WTC11 (cell line): ENCODE measurements around the gene ADAM8. TPM values are rescaled to one million over a fixed set of nuclear protein-coding genes. Genes with fewer than 3 reads are reported as not detected.

ENCODE experiments used
- ATAC-seq: fragments of 200-7000 bp; cut with Tn5 transposase; 2 replicates; pipeline ENCODE4 v1.10.0; 2021; ENCODE audit warnings: mild to moderate bottlenecking, moderate library complexity
- CTCF ChIA-PET: fragments of 300-600 bp; sonication (Branson Sonifier 250); formaldehyde crosslinking; loops from one replicate; lab custom pipeline; 2021; ENCODE audit warnings: antibody characterized with exemption; lab: Charles Lee
- POLR2A ChIA-PET: fragments of 350-600 bp; sonication (Branson Sonifier 250); formaldehyde crosslinking; loops from one replicate; lab custom pipeline; 2021; ENCODE audit warnings: antibody characterized with exemption; lab: Charles Lee
- DNase-seq: peaks from one replicate; pipeline ENCODE4 v3.0.0; 2021; ENCODE audit warnings: low spot score
- H3K27ac Mint-ChIP-seq: 2 replicates; pipeline ENCODE4 v1.8.0; 2021; ENCODE audit warnings: mixed read lengths
- H3K27me3 Mint-ChIP-seq: 2 replicates; pipeline ENCODE4 v1.8.0; 2021; ENCODE audit warnings: low read depth, mild to moderate bottlenecking, moderate library complexity, mixed read lengths
- H3K36me3 Mint-ChIP-seq: 2 replicates; pipeline ENCODE4 v1.8.0; 2021; ENCODE audit warnings: mixed read lengths
- H3K4me1 Mint-ChIP-seq: 2 replicates; pipeline ENCODE4 v1.8.0; 2022; ENCODE audit warnings: mixed read lengths
- H3K4me3 Mint-ChIP-seq: 2 replicates; pipeline ENCODE4 v1.8.0; 2021; ENCODE audit warnings: mild to moderate bottlenecking, moderate library complexity, mixed read lengths
- H3K9me3 Mint-ChIP-seq: 2 replicates; pipeline ENCODE4 v1.8.0; 2021; ENCODE audit warnings: mixed read lengths
- AFF4 ChIP-seq: sonication (generic); formaldehyde crosslinking; IDR thresholded peaks from 2 replicates; pipeline ENCODE4 v1.8.1; 2023; ENCODE audit warnings: mild to moderate bottlenecking, missing genetic modification reagents, borderline replicate concordance
- ATF1 ChIP-seq: sonication (generic); formaldehyde crosslinking; IDR thresholded peaks from 2 replicates; pipeline ENCODE4 v1.8.1; 2023; ENCODE audit warnings: mild to moderate bottlenecking, moderate library complexity, missing genetic modification reagents
- E2F1 ChIP-seq: sonication (generic); formaldehyde crosslinking; IDR thresholded peaks from 2 replicates; pipeline ENCODE4 v1.8.0; 2022; ENCODE audit warnings: mild to moderate bottlenecking, missing genetic modification reagents
- E2F4 ChIP-seq: sonication (generic); formaldehyde crosslinking; IDR thresholded peaks from 2 replicates; pipeline ENCODE4 v1.8.1; 2022; ENCODE audit warnings: low read depth, mild to moderate bottlenecking, moderate library complexity, missing genetic modification reagents, borderline replicate concordance
- ELF4 ChIP-seq: sonication (generic); formaldehyde crosslinking; IDR thresholded peaks from 2 replicates; pipeline ENCODE4 v1.8.1; 2022; ENCODE audit warnings: low read depth, mild to moderate bottlenecking, moderate library complexity, missing genetic modification reagents
- ETV6 ChIP-seq: sonication (generic); formaldehyde crosslinking; IDR thresholded peaks from 2 replicates; pipeline ENCODE4 v1.8.1; 2022; ENCODE audit warnings: mild to moderate bottlenecking, missing genetic modification reagents
- FOXK1 ChIP-seq: sonication (generic); formaldehyde crosslinking; IDR thresholded peaks from 2 replicates; pipeline ENCODE4 v1.8.0; 2022; ENCODE audit warnings: mild to moderate bottlenecking, moderate library complexity, missing genetic modification reagents
- IRF2 ChIP-seq: sonication (generic); formaldehyde crosslinking; IDR thresholded peaks from 2 replicates; pipeline ENCODE4 v1.8.0; 2022; ENCODE audit warnings: low read depth, missing genetic modification reagents, borderline replicate concordance
- MLX ChIP-seq: sonication (generic); formaldehyde crosslinking; IDR thresholded peaks from 2 replicates; pipeline ENCODE4 v1.8.1; 2023; ENCODE audit warnings: mild to moderate bottlenecking, missing genetic modification reagents, moderate library complexity
- NR3C1 ChIP-seq: sonication (generic); formaldehyde crosslinking; conservative IDR thresholded peaks from 2 replicates; pipeline ENCODE4 v1.8.1; 2023; ENCODE audit warnings: low read depth, mild to moderate bottlenecking, missing genetic modification reagents
- PRDM15 ChIP-seq: sonication (generic); formaldehyde crosslinking; IDR thresholded peaks from 2 replicates; pipeline ENCODE4 v1.8.0; 2022; ENCODE audit warnings: missing genetic modification reagents
- RELA ChIP-seq: sonication (generic); formaldehyde crosslinking; IDR thresholded peaks from 2 replicates; pipeline ENCODE4 v1.8.1; 2022; ENCODE audit warnings: missing genetic modification reagents, mild to moderate bottlenecking, borderline replicate concordance
- SP1 ChIP-seq: sonication (generic); formaldehyde crosslinking; conservative IDR thresholded peaks from 2 replicates; pipeline ENCODE4 v1.8.1; 2022; ENCODE audit warnings: missing genetic modification reagents
- STAT6 ChIP-seq: sonication (generic); formaldehyde crosslinking; conservative IDR thresholded peaks from 2 replicates; pipeline ENCODE4 v1.8.1; 2023; ENCODE audit warnings: mild to moderate bottlenecking, low read depth, missing genetic modification reagents, moderate library complexity
- TEAD1 ChIP-seq: sonication (generic); formaldehyde crosslinking; IDR thresholded peaks from 2 replicates; pipeline ENCODE4 v1.8.0; 2022; ENCODE audit warnings: mild to moderate bottlenecking, missing genetic modification reagents
- ZNF138 ChIP-seq: sonication (generic); formaldehyde crosslinking; conservative IDR thresholded peaks from 2 replicates; pipeline ENCODE4 v1.8.1; 2022; ENCODE audit warnings: mild to moderate bottlenecking, moderate library complexity, missing genetic modification reagents
- ZNF423 ChIP-seq: fragments of 250-450 bp; sonication (Bioruptor Pico); IDR thresholded peaks from 2 replicates; pipeline ENCODE4 v2.1.2; 2022; ENCODE audit warnings: mild to moderate bottlenecking, moderate library complexity
- ZNF425 ChIP-seq: fragments of 250-450 bp; sonication (Bioruptor Pico); conservative IDR thresholded peaks from 2 replicates; pipeline ENCODE4 v1.9.0; 2021; ENCODE audit warnings: mild to moderate bottlenecking
- ZSCAN18 ChIP-seq: fragments of 250-450 bp; sonication (Bioruptor Pico); IDR thresholded peaks from 2 replicates; pipeline ENCODE4 v2.1.2; 2022; ENCODE audit warnings: mild to moderate bottlenecking, moderate library complexity
- total RNA-seq: library from RNA; stranded (reverse); gene quantifications from 3 replicates; pipeline ENCODE4 v1.2.3, GENCODE V29; 2021

ADAM8 gene
- total RNA-seq, 1 experiment from 2014 or later = 7.2 TPM

- DNase-seq (no peak), ATAC-seq (no peak)
- Mint-ChIP-seq H3K9me3 (no peaks in the 10 kb centered on the region), H3K4me1 (0 out of 2 replicates have a peak, but pooled peaks cover 4% of the 10 kb centered on the region), H3K4me3 (no peak overlapping the region), H3K36me3 (no peaks in the 10 kb centered on the region), H3K27me3 (peaks cover 19% of the 10 kb centered on the region), H3K27ac (no peak overlapping the region)
- ChIA-PET POLR2A (interaction anchor here (0.6 kb wide), 1 partner anchor 14 kb away, joined by 3 read pairs; no protein-coding TSS in a partner anchor), CTCF (interaction anchor here (1.0 to 1.6 kb wide), 2 partner anchors 16 to 17 kb away, joined by 3 to 4 read pairs; no protein-coding TSS in a partner anchor)
- no peak for TF ChIP-seq IRF2 (CRISPR knock-in tag)
- no peak for TF ChIP-seq PRDM15 (CRISPR knock-in tag)
- no peak for TF ChIP-seq FOXK1
- no peak for TF ChIP-seq TEAD1
- no peak for TF ChIP-seq STAT6
- no peak for TF ChIP-seq AFF4 (CRISPR knock-in tag)
- TF ChIP-seq RELA (CRISPR knock-in tag) = no peak
- TF ChIP-seq ZNF423 (CRISPR knock-in tag) = no peak
- no peak for TF ChIP-seq E2F4 (CRISPR knock-in tag)
- no peak for TF ChIP-seq SP1 (CRISPR knock-in tag)
- TF ChIP-seq E2F1 = no peak
- no peak for TF ChIP-seq MLX (CRISPR knock-in tag)
- no peak for TF ChIP-seq ELF4 (CRISPR knock-in tag)
- no peak for TF ChIP-seq NR3C1 (CRISPR knock-in tag)
- no peak for TF ChIP-seq ZNF138 (CRISPR knock-in tag)
- TF ChIP-seq ZSCAN18 (CRISPR knock-in tag) = no peak
- TF ChIP-seq ATF1 (CRISPR knock-in tag) = no peak
- TF ChIP-seq ETV6 (CRISPR knock-in tag) = no peak
- no peak for TF ChIP-seq ZNF425 (CRISPR knock-in tag)
Observed at GRCh38 chr10:133263674-133264073, 13.0 kb downstream of the ADAM8 start.
